Measurements from ENCODE around the gene RBP5. TPM values are rescaled to one million over a fixed set of nuclear protein-coding genes. Genes with fewer than 3 reads are reported as not detected.
A peak's percentile ranks its signal among the peaks of the same experiment; 100 is the strongest.
"Not testable (repeated sequence)": the region's sequence is repeated elsewhere in the genome, so short reads cannot be mapped to it uniquely, and the experiment has no call there.

The RBP5 gene
- total RNA-seq, 2 donors from 2014 or later, result 5.1 to 5.7 TPM

- peak; percentile 95 for DNase-seq (ENCODE audit: low spot score)
- intact Hi-C loops (cut with DNase I), result loop anchor here in 1 of 2 donors (5.0 kb wide), 1 partner anchor 441 kb away; no protein-coding TSS in a partner anchor
Observed at GRCh38 chr12:7108003-7108795, 20.5 kb downstream of the RBP5 start.

GRCh38 chr12:7107636-7108002 is 21.1 kb downstream of the RBP5 start:
- no peak for DNase-seq (ENCODE audit: low spot score)
- intact Hi-C loops (cut with DNase I), result loop anchor here in 1 of 2 donors (5.0 kb wide), 1 partner anchor 440 kb away; no protein-coding TSS in a partner anchor

- intact Hi-C loops (cut with DNase I), result loop anchor here in 1 of 2 donors (5.0 kb wide), 1 partner anchor 440 kb away; no protein-coding TSS in a partner anchor
- DNase-seq (ENCODE audit: low spot score), result not testable (repeated sequence)
Observed at GRCh38 chr12:7107181-7107580, 21.5 kb downstream of the RBP5 start.

- DNase-seq (ENCODE audit: low spot score), result no peak
- intact Hi-C loops (cut with DNase I), result loop anchor here in 1 of 2 donors (5.0 kb wide), 1 partner anchor 439 kb away; no protein-coding TSS in a partner anchor
Observed at GRCh38 chr12:7106082-7106481, 22.6 kb downstream of the RBP5 start.

GRCh38 chr12:7103837-7104584 is 24.7 kb downstream of the RBP5 start:
- DNase-seq (ENCODE audit: low spot score), result no peak
- intact Hi-C loops (cut with DNase I), result no loop called here

GRCh38 chr12:7102582-7102981 is 26.1 kb downstream of the RBP5 start:
- intact Hi-C loops (cut with DNase I), result no loop called here
- DNase-seq (ENCODE audit: low spot score), result no peak

- DNase-seq (ENCODE audit: low spot score), result no peak
- intact Hi-C loops (cut with DNase I), result no loop called here
Observed at GRCh38 chr12:7101694-7102131, 27.0 kb downstream of the RBP5 start.

GRCh38 chr12:7101047-7101693 is 27.5 kb downstream of the RBP5 start:
- intact Hi-C loops (cut with DNase I), result no loop called here

GRCh38 chr12:7100239-7100638 is 28.4 kb downstream of the RBP5 start:
- DNase-seq (ENCODE audit: low spot score), result no peak
- intact Hi-C loops (cut with DNase I), result no loop called here

More at GRCh38 chr12:7101047-7101693, 27.5 kb downstream of the RBP5 start:
- DNase-seq (ENCODE audit: low spot score), result no peak

- intact Hi-C loops (cut with DNase I), result loop anchor here in 1 of 2 donors (10.0 kb wide), 1 partner anchor 135 kb away; no protein-coding TSS in a partner anchor
- DNase-seq (ENCODE audit: low spot score), result no peak
Observed at GRCh38 chr12:7099290-7099996, 29.2 kb downstream of the RBP5 start.

- intact Hi-C loops (cut with DNase I), result loop anchor here in 1 of 2 donors (10.0 kb wide), 1 partner anchor 132 kb away; no protein-coding TSS in a partner anchor
- peak; percentile 47 for DNase-seq (ENCODE audit: low spot score)
Observed at GRCh38 chr12:7096979-7097378, 31.7 kb downstream of the RBP5 start.

GRCh38 chr12:7096006-7096932 is 32.4 kb downstream of the RBP5 start:
- intact Hi-C loops (cut with DNase I), result loop anchor here in 1 of 2 donors (10.0 kb wide), 1 partner anchor 131 kb away; no protein-coding TSS in a partner anchor
- peak; percentile 78 for DNase-seq (ENCODE audit: low spot score)

GRCh38 chr12:7093892-7094291 is 34.8 kb downstream of the RBP5 start:
- DNase-seq (ENCODE audit: low spot score), result no peak
- intact Hi-C loops (cut with DNase I), result loop anchor here in 1 of 2 donors (10.0 kb wide), 1 partner anchor 129 kb away; no protein-coding TSS in a partner anchor

- intact Hi-C loops (cut with DNase I), result loop anchor here in 1 of 2 donors (10.0 kb wide), 1 partner anchor 129 kb away; no protein-coding TSS in a partner anchor
- DNase-seq (ENCODE audit: low spot score), result no peak
Observed at GRCh38 chr12:7093486-7093885, 35.2 kb downstream of the RBP5 start.

- intact Hi-C loops (cut with DNase I), result loop anchor here in 1 of 2 donors (1.0 to 10.0 kb wide), 2 partner anchors 16 to 128 kb away; partner anchors contain the start of gene C1RL
- DNase-seq (ENCODE audit: low spot score), result no peak
Observed at GRCh38 chr12:7092986-7093460, 35.7 kb downstream of the RBP5 start.

GRCh38 chr12:7092229-7092985 is 36.3 kb downstream of the RBP5 start, which contains the start of gene C1R:
Gene C1R, minus strand, starts transcription at chr12:7092445. Its CDS starts 57 bp downstream, at chr12:7092388.
- DNase-seq (ENCODE audit: low spot score), result peak; percentile 96
- intact Hi-C loops (cut with DNase I), result loop anchor here in 1 of 2 donors (1.0 to 10.0 kb wide), 2 partner anchors 17 to 128 kb away; partner anchors contain the start of gene C1RL
